ENCODE data around the gene IL11RA. TPM values are rescaled to one million over a fixed set of nuclear protein-coding genes. Genes with fewer than 3 reads are reported as not detected.
A peak's percentile ranks its signal among the peaks of the same experiment; 100 is the strongest.

IL11RA gene
- total RNA-seq, 1 donor from 2014 or later, result 53.8 TPM

DNA sequence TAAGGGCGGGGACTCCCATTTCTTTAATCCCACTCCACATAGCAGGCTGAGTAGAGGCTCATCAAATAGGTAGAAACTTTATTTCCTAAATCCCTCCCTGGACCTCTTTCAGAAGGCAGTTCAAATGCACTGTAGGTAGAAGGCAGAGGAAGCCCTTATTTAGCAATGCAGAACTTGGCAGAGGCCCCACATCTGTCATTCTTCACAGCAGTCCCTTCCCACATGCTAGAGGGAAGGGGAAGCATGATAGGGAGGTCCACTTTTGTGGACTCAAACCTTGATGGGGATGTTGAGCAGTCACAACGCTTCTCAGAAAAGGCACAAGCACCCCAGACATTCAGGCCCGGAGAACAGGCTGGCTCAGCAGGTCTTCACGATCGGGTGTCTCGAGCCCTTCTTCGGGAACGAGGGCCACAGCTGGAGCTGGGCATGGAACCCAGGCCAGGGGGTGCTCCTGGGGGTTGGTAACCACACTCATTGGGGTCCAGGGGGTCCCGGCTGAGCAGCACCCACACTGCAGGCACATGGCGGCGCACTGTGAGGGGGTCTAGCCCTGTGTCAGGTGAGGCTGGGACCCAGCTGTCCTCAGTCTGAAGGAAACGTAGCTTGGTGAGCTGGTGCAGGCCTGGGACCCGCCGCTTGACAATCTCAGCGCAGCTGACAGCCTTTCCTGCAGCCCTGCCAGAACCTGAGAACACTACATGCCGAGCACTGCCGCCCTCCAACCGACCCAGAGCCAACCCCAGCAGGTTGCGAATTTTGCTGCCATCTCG lies 41.4 kb upstream of the IL11RA start:
- peaks cover 23% of the 10 kb centered on the region for H3K4me1 Mint-ChIP-seq (ENCODE audit: unreplicated experiment)
- no peaks in the 10 kb centered on the region for H3K27me3 Mint-ChIP-seq

GRCh38 chr9:34611251-34611810 lies 40.7 kb upstream of the IL11RA start:
- Mint-ChIP-seq H3K4me3 (peak overlapping the region; percentile 93), H3K36me3 (peaks cover 6% of the 10 kb centered on the region), H3K27ac (peak overlapping the region; percentile 92), H3K27me3 (no peaks in the 10 kb centered on the region), H3K9me3 (no peaks in the 10 kb centered on the region), H3K4me1 (ENCODE audit: unreplicated experiment) (peaks cover 23% of the 10 kb centered on the region)
- no peak for DNase-seq (ENCODE audit: extremely low spot score, unreplicated experiment)
- TF ChIP-seq, protein P1, sequence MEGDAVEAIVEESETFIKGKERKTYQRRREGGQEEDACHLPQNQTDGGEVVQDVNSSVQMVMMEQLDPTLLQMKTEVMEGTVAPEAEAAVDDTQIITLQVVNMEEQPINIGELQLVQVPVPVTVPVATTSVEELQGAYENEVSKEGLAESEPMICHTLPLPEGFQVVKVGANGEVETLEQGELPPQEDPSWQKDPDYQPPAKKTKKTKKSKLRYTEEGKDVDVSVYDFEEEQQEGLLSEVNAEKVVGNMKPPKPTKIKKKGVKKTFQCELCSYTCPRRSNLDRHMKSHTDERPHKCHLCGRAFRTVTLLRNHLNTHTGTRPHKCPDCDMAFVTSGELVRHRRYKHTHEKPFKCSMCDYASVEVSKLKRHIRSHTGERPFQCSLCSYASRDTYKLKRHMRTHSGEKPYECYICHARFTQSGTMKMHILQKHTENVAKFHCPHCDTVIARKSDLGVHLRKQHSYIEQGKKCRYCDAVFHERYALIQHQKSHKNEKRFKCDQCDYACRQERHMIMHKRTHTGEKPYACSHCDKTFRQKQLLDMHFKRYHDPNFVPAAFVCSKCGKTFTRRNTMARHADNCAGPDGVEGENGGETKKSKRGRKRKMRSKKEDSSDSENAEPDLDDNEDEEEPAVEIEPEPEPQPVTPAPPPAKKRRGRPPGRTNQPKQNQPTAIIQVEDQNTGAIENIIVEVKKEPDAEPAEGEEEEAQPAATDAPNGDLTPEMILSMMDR (conservative IDR thresholded peaks at IDR 0.05), result no peak

More for the DNA sequence above, 41.4 kb upstream of the IL11RA start:
- H3K9me3 Mint-ChIP-seq, result no peaks in the 10 kb centered on the region
- TF ChIP-seq, protein P1 (conservative IDR thresholded peaks at IDR 0.05), result no peak
- peaks cover 3% of the 10 kb centered on the region for H3K36me3 Mint-ChIP-seq
- DNase-seq (ENCODE audit: extremely low spot score, unreplicated experiment), result no peak
- H3K27ac Mint-ChIP-seq, result peak overlapping the region; percentile 59
- peak overlapping the region; percentile 93 for H3K4me3 Mint-ChIP-seq

- peaks cover 11% of the 10 kb centered on the region for H3K36me3 Mint-ChIP-seq
- DNase-seq (ENCODE audit: extremely low spot score, unreplicated experiment), result peak; percentile 86
- peak within 1 kb of the TSS; percentile 92 for H3K27ac Mint-ChIP-seq
- peaks cover 23% of the 10 kb centered on the region for H3K4me1 Mint-ChIP-seq (ENCODE audit: unreplicated experiment)
- H3K4me3 Mint-ChIP-seq, result peak within 1 kb of the TSS; percentile 93
- TF ChIP-seq, protein P1 (conservative IDR thresholded peaks at IDR 0.05), result no peak
- H3K9me3 Mint-ChIP-seq, result no peaks in the 10 kb centered on the region
- H3K27me3 Mint-ChIP-seq, result no peaks in the 10 kb centered on the region
Measured at GRCh38 chr9:34611811-34612787, 39.9 kb upstream of the IL11RA start, which contains the start of gene RPP25L. Gene RPP25L (minus strand): TSS chr9:34612097. CDS start chr9:34611296, 801 bp downstream.

GRCh38 chr9:34612788-34613390 lies 39.1 kb upstream of the IL11RA start:
- Mint-ChIP-seq H3K4me1 (ENCODE audit: unreplicated experiment) (peaks cover 23% of the 10 kb centered on the region), H3K9me3 (no peaks in the 10 kb centered on the region), H3K27ac (peak overlapping the region; percentile 85), H3K4me3 (peak overlapping the region; percentile 93), H3K36me3 (peaks cover 11% of the 10 kb centered on the region), H3K27me3 (no peaks in the 10 kb centered on the region)
- TF ChIP-seq, protein P1 (conservative IDR thresholded peaks at IDR 0.05), result peak; percentile 93
- DNase-seq (ENCODE audit: extremely low spot score, unreplicated experiment), result peak; percentile 80

DNA sequence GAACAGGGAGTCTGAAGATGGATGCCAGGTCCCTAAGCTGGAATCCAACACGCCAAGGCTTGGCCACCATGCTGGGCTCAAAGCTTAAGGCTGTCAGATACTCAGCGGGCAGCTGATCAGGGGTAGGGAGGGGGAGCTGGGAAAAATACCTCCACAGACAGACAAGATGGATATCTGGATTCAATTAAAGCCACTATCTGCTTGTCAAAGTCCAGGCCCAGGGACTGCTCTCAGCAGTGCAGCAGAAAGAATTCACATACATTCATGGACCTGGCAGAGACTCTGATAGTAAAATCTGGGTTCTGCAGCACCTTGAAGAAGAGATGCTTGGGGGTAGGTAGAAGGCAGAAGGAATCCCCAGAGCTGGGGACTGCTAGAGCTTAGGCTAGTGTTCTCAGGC lies 36.9 kb upstream of the IL11RA start:
- TF ChIP-seq, protein P1 (conservative IDR thresholded peaks at IDR 0.05), result no peak

More for the DNA sequence above, 36.9 kb upstream of the IL11RA start:
- Mint-ChIP-seq H3K27me3 (no peaks in the 10 kb centered on the region), H3K4me3 (no peak overlapping the region), H3K27ac (no peak overlapping the region), H3K9me3 (no peaks in the 10 kb centered on the region), H3K36me3 (peaks cover 11% of the 10 kb centered on the region), H3K4me1 (ENCODE audit: unreplicated experiment) (peaks cover 31% of the 10 kb centered on the region)
- DNase-seq (ENCODE audit: extremely low spot score, unreplicated experiment), result no peak

Measured in type B pancreatic cell (in vitro differentiated cells).